ENCODE results near the gene USP9X.
"Not testable (repeated sequence)": the region's sequence is repeated elsewhere in the genome, so short reads cannot be mapped to it uniquely, and the experiment has no call there.

The USP9X gene

GRCh38 chrX:41178201-41178600 lies 93.0 kb downstream of the USP9X start:
- no peaks in the 10 kb centered on the region for H3K9me3 ChIP-seq (ENCODE audit: control extremely low read depth in 1 of 5, control insufficient read depth in 4 of 5, insufficient read depth in 2 of 5, low read depth in 1 of 5, low read length in 4 of 5)
- CTCF ChIA-PET: interaction anchor here (1.3 to 4.2 kb wide), 2 partner anchors 75 kb away, joined by 3 to 37 read pairs; no protein-coding TSS in a partner anchor
- H3K4me3 ChIP-seq (ENCODE audit: control insufficient read depth in 1 of 7, extremely low read depth in 1 of 7, insufficient read depth in 4 of 7, low read depth in 2 of 7, low read length in 6 of 7): no peak overlapping the region
- no peaks in the 10 kb centered on the region for H3K27me3 ChIP-seq (replicated peaks in 2 of 5; ENCODE audit: control insufficient read depth in 4 of 5, insufficient read depth in 5 of 5, low read length in 4 of 5)
- H3K4me1 ChIP-seq (ENCODE audit: control extremely low read depth in 1 of 4, control insufficient read depth in 4 of 4, insufficient read depth in 4 of 4, low read length in 3 of 4): peaks cover 3 to 12% (median 5%) of the 10 kb centered on the region in 4 experiments
- POLR2A ChIA-PET: no interaction called here
- H3K36me3 ChIP-seq (ENCODE audit: control insufficient read depth in 4 of 4, insufficient read depth in 4 of 4, low read length in 3 of 4): peaks cover 3 to 18% (median 6%) of the 10 kb centered on the region in 4 experiments
- no peak for DNase-seq
- H3K27ac ChIP-seq (ENCODE audit: insufficient read depth in 1 of 2, low read depth in 1 of 2, low read length in 2 of 2, poor library complexity in 1 of 2, severe bottlenecking in 2 of 2): no peak overlapping the region
- WGBS (ENCODE audit: insufficient coverage): 87% methylated on average over 6 of the region's 7 CpGs

- peak; percentile 70 to 93 (median 92) for DNase-seq
- Histone ChIP-seq H3K9me3 (ENCODE audit: control extremely low read depth in 1 of 5, control insufficient read depth in 4 of 5, insufficient read depth in 2 of 5, low read depth in 1 of 5, low read length in 4 of 5) (no peaks in the 10 kb centered on the region), H3K36me3 (ENCODE audit: control insufficient read depth in 4 of 4, insufficient read depth in 4 of 4, low read length in 3 of 4) (peaks cover 0 to 4% (median 2%) of the 10 kb centered on the region in 4 experiments), H3K27ac (ENCODE audit: insufficient read depth in 1 of 2, low read depth in 1 of 2, low read length in 2 of 2, poor library complexity in 1 of 2, severe bottlenecking in 2 of 2) (peak overlapping the region; percentile 55 to 59), H3K4me3 (ENCODE audit: control insufficient read depth in 1 of 7, extremely low read depth in 1 of 7, insufficient read depth in 4 of 7, low read depth in 2 of 7, low read length in 6 of 7) (peak overlapping the region in 1 of 7 experiments; percentile 42), H3K4me1 (ENCODE audit: control extremely low read depth in 1 of 4, control insufficient read depth in 4 of 4, insufficient read depth in 4 of 4, low read length in 3 of 4) (peaks cover 3 to 15% (median 7%) of the 10 kb centered on the region in 4 experiments), H3K27me3 (replicated peaks in 2 of 5; ENCODE audit: control insufficient read depth in 4 of 5, insufficient read depth in 5 of 5, low read length in 4 of 5) (no peaks in the 10 kb centered on the region)
- CTCF ChIA-PET: interaction anchor here (0.7 to 4.2 kb wide), 17 partner anchors 9 to 527 kb away, joined by 3 to 37 read pairs (median 5); no protein-coding TSS in a partner anchor
- POLR2A ChIA-PET: no interaction called here
- no CpG with 5 or more reads among the region's 5 CpGs for WGBS (ENCODE audit: insufficient coverage)
Observed at GRCh38 chrX:41180194-41180908, 95.1 kb downstream of the USP9X start.

- peak in 2 of 3 donors; percentile 18 to 35 for DNase-seq
- H3K36me3 ChIP-seq (ENCODE audit: control insufficient read depth in 4 of 4, insufficient read depth in 4 of 4, low read length in 3 of 4): peaks cover 2 to 18% (median 10%) of the 10 kb centered on the region in 4 experiments
- ChIA-PET CTCF (no interaction called here), POLR2A (no interaction called here)
- H3K27ac ChIP-seq (ENCODE audit: insufficient read depth in 1 of 2, low read depth in 1 of 2, low read length in 2 of 2, poor library complexity in 1 of 2, severe bottlenecking in 2 of 2): no peak overlapping the region
- H3K9me3 ChIP-seq (ENCODE audit: control extremely low read depth in 1 of 5, control insufficient read depth in 4 of 5, insufficient read depth in 2 of 5, low read depth in 1 of 5, low read length in 4 of 5): no peaks in the 10 kb centered on the region
- H3K4me3 ChIP-seq (ENCODE audit: control insufficient read depth in 1 of 7, extremely low read depth in 1 of 7, insufficient read depth in 4 of 7, low read depth in 2 of 7, low read length in 6 of 7): no peak overlapping the region
- H3K27me3 ChIP-seq (replicated peaks in 2 of 5; ENCODE audit: control insufficient read depth in 4 of 5, insufficient read depth in 5 of 5, low read length in 4 of 5): no peaks in the 10 kb centered on the region
- 92% methylated on average over 3 of the region's 3 CpGs for WGBS (ENCODE audit: insufficient coverage)
- peaks cover 3 to 15% (median 7%) of the 10 kb centered on the region in 4 experiments for H3K4me1 ChIP-seq (ENCODE audit: control extremely low read depth in 1 of 4, control insufficient read depth in 4 of 4, insufficient read depth in 4 of 4, low read length in 3 of 4)
Observed at GRCh38 chrX:41184312-41184711, 99.1 kb downstream of the USP9X start.

- H3K4me1 ChIP-seq (ENCODE audit: control extremely low read depth in 1 of 4, control insufficient read depth in 4 of 4, insufficient read depth in 4 of 4, low read length in 3 of 4); POLR2A ChIA-PET; CTCF ChIA-PET; H3K27me3 ChIP-seq (replicated peaks in 2 of 5; ENCODE audit: control insufficient read depth in 4 of 5, insufficient read depth in 5 of 5, low read length in 4 of 5); H3K27ac ChIP-seq (ENCODE audit: insufficient read depth in 1 of 2, low read depth in 1 of 2, low read length in 2 of 2, poor library complexity in 1 of 2, severe bottlenecking in 2 of 2); DNase-seq; H3K9me3 ChIP-seq (ENCODE audit: control extremely low read depth in 1 of 5, control insufficient read depth in 4 of 5, insufficient read depth in 2 of 5, low read depth in 1 of 5, low read length in 4 of 5); H3K4me3 ChIP-seq (ENCODE audit: control insufficient read depth in 1 of 7, extremely low read depth in 1 of 7, insufficient read depth in 4 of 7, low read depth in 2 of 7, low read length in 6 of 7): not testable (repeated sequence)
- peaks cover 2 to 31% (median 15%) of the 10 kb centered on the region in 4 experiments for H3K36me3 ChIP-seq (ENCODE audit: control insufficient read depth in 4 of 4, insufficient read depth in 4 of 4, low read length in 3 of 4)
- WGBS (ENCODE audit: insufficient coverage): 100% methylated on average over 1 of the region's 7 CpGs
Observed at GRCh38 chrX:41186946-41187345, 101.7 kb downstream of the USP9X start.

GRCh38 chrX:41189156-41189555 lies 103.9 kb downstream of the USP9X start:
- Histone ChIP-seq H3K9me3 (ENCODE audit: control extremely low read depth in 1 of 5, control insufficient read depth in 4 of 5, insufficient read depth in 2 of 5, low read depth in 1 of 5, low read length in 4 of 5) (no peaks in the 10 kb centered on the region), H3K27me3 (replicated peaks in 2 of 5; ENCODE audit: control insufficient read depth in 4 of 5, insufficient read depth in 5 of 5, low read length in 4 of 5) (no peaks in the 10 kb centered on the region), H3K36me3 (ENCODE audit: control insufficient read depth in 4 of 4, insufficient read depth in 4 of 4, low read length in 3 of 4) (peaks cover 2 to 39% (median 18%) of the 10 kb centered on the region in 4 experiments), H3K27ac (ENCODE audit: insufficient read depth in 1 of 2, low read depth in 1 of 2, low read length in 2 of 2, poor library complexity in 1 of 2, severe bottlenecking in 2 of 2) (no peak overlapping the region), H3K4me1 (ENCODE audit: control extremely low read depth in 1 of 4, control insufficient read depth in 4 of 4, insufficient read depth in 4 of 4, low read length in 3 of 4) (peaks cover 0 to 4% (median 1%) of the 10 kb centered on the region in 4 experiments), H3K4me3 (ENCODE audit: control insufficient read depth in 1 of 7, extremely low read depth in 1 of 7, insufficient read depth in 4 of 7, low read depth in 2 of 7, low read length in 6 of 7) (no peak overlapping the region)
- DNase-seq: no peak
- 100% methylated on average over 1 of the region's 1 CpG for WGBS (ENCODE audit: insufficient coverage)
- POLR2A ChIA-PET: no interaction called here
- CTCF ChIA-PET: no interaction called here

GRCh38 chrX:41192880-41193279 lies 107.6 kb downstream of the USP9X start:
- no peak for DNase-seq
- Histone ChIP-seq H3K36me3 (ENCODE audit: control insufficient read depth in 4 of 4, insufficient read depth in 4 of 4, low read length in 3 of 4) (peaks cover 0 to 40% (median 18%) of the 10 kb centered on the region in 4 experiments), H3K4me3 (ENCODE audit: control insufficient read depth in 1 of 7, extremely low read depth in 1 of 7, insufficient read depth in 4 of 7, low read depth in 2 of 7, low read length in 6 of 7) (no peak overlapping the region), H3K27me3 (replicated peaks in 2 of 5; ENCODE audit: control insufficient read depth in 4 of 5, insufficient read depth in 5 of 5, low read length in 4 of 5) (no peaks in the 10 kb centered on the region), H3K27ac (ENCODE audit: insufficient read depth in 1 of 2, low read depth in 1 of 2, low read length in 2 of 2, poor library complexity in 1 of 2, severe bottlenecking in 2 of 2) (no peak overlapping the region), H3K9me3 (ENCODE audit: control extremely low read depth in 1 of 5, control insufficient read depth in 4 of 5, insufficient read depth in 2 of 5, low read depth in 1 of 5, low read length in 4 of 5) (no peaks in the 10 kb centered on the region), H3K4me1 (ENCODE audit: control extremely low read depth in 1 of 4, control insufficient read depth in 4 of 4, insufficient read depth in 4 of 4, low read length in 3 of 4) (no peaks in the 10 kb centered on the region)
- CTCF ChIA-PET: interaction anchor here (2.1 kb wide), 1 partner anchor 13 kb away, joined by 7 read pairs; no protein-coding TSS in a partner anchor
- WGBS (ENCODE audit: insufficient coverage): 87% methylated on average over 3 of the region's 3 CpGs
- POLR2A ChIA-PET: no interaction called here

GRCh38 chrX:41198410-41198809 lies 113.2 kb downstream of the USP9X start:
- H3K9me3 ChIP-seq (ENCODE audit: control extremely low read depth in 1 of 5, control insufficient read depth in 4 of 5, insufficient read depth in 2 of 5, low read depth in 1 of 5, low read length in 4 of 5): peaks cover 0 to 3% (median 0%) of the 10 kb centered on the region in 5 experiments
- POLR2A ChIA-PET: no interaction called here
- no peak for DNase-seq
- CTCF ChIA-PET: no interaction called here
- no peak overlapping the region for H3K27ac ChIP-seq (ENCODE audit: insufficient read depth in 1 of 2, low read depth in 1 of 2, low read length in 2 of 2, poor library complexity in 1 of 2, severe bottlenecking in 2 of 2)
- H3K4me3 ChIP-seq (ENCODE audit: control insufficient read depth in 1 of 7, extremely low read depth in 1 of 7, insufficient read depth in 4 of 7, low read depth in 2 of 7, low read length in 6 of 7): no peak overlapping the region
- no CpG with 5 or more reads among the region's 1 CpG for WGBS (ENCODE audit: insufficient coverage)
- H3K4me1 ChIP-seq (ENCODE audit: control extremely low read depth in 1 of 4, control insufficient read depth in 4 of 4, insufficient read depth in 4 of 4, low read length in 3 of 4): no peaks in the 10 kb centered on the region
- no peaks in the 10 kb centered on the region for H3K27me3 ChIP-seq (replicated peaks in 2 of 5; ENCODE audit: control insufficient read depth in 4 of 5, insufficient read depth in 5 of 5, low read length in 4 of 5)
- H3K36me3 ChIP-seq (ENCODE audit: control insufficient read depth in 4 of 4, insufficient read depth in 4 of 4, low read length in 3 of 4): peaks cover 7 to 38% (median 18%) of the 10 kb centered on the region in 4 experiments

Measured in common myeloid progenitor, CD34-positive (primary cell).